NCI-H82 (cell line): Measurements from ENCODE around the gene PSMC4.

Experiments
- DNase-seq: peaks from one replicate; lab custom pipeline; 2025; lab: John Stamatoyannopoulos, UW

The PSMC4 gene

DNA sequence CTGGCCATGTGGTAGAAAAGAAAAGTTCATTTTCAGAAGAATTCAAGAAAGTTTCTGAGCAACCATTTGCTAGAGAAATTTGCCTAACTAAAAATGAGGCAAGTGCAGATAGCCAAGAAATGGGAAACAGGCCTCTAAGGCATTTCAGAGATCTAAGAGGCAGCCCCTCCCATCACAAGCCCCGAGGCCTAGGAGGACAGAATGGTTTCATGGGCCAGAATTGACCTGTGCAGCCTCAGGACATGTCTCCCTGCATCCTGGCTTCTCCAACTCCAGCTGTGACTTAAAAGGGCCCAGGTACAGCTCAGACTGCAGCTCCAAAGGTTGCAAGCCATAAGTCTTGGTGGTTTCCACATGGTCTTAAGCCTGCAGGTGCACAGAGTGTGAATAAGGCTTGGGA, 22.6 kb downstream of the PSMC4 start:
- DNase-seq = no peak

GRCh38 chr19:39994361-39994760, 23.4 kb downstream of the PSMC4 start:
- no peak for DNase-seq

DNA sequence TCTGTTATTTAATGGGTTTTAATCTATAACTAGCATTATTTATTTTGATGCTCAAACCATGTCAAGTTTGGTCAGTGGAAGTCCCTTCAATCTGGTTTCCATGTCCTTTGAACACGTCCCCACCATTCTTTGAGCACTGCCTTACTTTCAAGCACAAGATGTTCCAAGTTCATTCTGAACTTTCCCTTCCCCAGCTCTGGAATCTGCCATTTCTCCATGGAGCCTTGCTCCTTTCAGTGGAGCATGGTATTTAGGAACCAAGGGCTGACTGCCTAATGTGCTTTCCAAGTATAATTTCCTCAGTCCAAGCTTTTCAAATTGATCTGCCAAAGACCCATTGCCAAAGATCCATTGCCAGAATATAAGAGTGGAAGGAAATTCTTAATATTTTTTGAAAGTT, 24.8 kb downstream of the PSMC4 start:
- no peak for DNase-seq

- peak; percentile 62 for DNase-seq
Observed at GRCh38 chr19:39996218-39996810, 25.3 kb downstream of the PSMC4 start.

DNA sequence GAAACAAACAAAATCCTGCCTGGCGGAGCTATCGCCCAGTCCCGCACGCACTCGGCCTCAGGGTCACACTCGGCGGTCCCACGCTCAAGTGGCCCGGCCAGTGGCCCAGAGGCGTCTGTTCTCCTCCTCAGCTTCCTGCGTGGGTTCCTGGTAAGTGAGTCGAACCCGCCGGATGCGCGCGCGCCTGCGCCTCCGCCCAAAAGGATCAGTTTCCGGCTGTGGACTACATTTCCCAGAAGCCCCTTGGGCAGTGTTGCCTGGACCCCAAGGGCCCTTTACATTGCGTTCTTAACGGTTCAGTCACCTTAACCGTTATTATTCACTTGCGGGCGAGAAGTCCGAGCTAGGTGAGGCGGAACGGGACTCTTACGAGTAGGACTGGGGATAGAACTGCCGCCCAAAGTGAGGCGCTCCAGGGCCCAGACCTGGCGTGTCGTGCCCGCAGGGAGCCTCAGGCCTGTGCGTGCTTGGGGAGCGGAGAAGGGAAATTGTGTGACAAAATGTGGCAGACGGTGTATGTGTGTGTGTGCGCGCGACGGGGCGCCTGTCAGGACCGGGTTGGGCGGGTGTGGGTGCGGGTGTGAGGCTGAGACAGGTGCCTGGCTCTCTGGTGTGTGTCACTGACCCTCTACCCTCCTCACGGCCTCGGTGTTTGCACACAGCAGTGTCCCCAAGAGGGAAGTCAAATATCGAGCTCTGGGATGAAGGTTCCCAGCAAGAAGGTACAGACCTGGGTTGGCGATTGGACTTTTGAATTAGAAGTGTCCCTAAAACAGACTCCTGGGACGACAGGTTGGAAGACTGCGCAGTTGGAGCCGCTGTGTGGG, 26.1 kb downstream of the PSMC4 start, which contains the start of gene ZNF546:
Gene ZNF546, plus strand, starts transcription at position 250 of the 827 bp plus-strand sequence. CDS start 1,267 bp downstream, outside the sequence.
- DNase-seq = peak; percentile 92

- no peak for DNase-seq
Observed at GRCh38 chr19:39997638-39998216, 26.8 kb downstream of the PSMC4 start.

DNA sequence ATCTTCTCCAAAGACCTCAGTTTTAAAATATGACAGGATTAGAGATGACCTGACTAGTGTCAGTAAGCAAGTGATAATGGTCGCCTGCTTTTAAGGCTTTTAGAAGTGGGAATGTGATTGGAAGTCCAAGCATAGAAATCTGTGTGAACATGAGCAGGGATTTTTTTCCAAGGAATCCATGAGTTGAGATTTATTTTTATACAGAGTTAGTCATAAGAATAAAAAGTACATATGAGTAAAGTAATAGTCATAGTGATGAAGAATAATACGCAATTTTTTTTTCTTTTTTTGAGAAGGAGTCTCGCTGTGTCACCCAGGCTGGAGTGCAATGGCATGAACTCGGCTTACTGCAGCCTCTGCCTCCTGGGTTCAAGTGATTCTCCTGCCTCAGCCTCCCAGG, 27.5 kb downstream of the PSMC4 start:
- DNase-seq = no peak

DNA sequence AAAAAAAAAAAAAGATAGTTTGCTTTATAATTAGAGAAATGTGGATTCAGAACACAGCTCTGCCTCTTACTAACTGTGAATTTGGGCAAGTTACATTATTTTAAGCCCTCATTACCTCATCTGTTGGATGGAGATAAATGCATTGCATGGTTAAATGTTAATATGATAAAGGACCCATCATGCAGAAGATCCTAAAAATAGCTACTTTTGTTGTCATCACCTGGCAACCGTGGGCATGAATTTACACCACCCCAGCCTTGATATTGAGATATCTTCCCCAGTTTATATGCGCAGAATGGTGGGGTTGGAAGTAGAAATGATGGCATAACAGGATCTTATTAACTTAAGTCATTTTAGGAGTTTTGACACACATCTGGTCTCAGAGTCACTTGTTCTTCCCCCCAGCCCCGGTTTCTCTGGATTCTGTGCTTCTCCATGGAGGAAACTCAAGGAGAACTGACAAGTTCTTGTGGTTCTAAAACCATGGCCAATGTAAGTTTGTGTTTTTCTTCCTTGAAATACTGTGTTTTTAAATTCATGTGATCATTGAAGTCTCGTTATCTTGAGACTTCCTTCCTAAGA, 34.8 kb downstream of the PSMC4 start:
- DNase-seq = no peak

GRCh38 chr19:40006273-40006691, 35.3 kb downstream of the PSMC4 start:
- DNase-seq = no peak

DNA sequence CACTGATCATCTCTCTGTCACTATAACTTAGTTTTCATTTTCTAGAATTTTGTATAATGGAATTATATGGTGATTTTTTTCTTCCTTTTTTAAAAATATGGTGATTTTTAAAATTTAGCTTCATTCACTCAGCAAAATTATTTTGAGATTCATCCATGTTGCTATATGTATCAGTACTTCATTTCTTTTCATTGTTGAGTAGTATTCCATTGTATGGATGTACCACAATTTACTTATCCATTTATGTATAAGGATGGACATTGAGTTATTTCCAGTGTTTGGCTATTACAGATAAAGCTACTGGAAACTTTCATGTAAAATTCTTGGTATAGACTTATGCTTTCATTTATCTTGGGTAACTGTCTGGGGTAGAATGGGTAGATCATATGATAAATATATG, 38.7 kb downstream of the PSMC4 start:
- DNase-seq = no peak

- no peak for DNase-seq
Observed at GRCh38 chr19:40013991-40014390, 43.0 kb downstream of the PSMC4 start.

DNA sequence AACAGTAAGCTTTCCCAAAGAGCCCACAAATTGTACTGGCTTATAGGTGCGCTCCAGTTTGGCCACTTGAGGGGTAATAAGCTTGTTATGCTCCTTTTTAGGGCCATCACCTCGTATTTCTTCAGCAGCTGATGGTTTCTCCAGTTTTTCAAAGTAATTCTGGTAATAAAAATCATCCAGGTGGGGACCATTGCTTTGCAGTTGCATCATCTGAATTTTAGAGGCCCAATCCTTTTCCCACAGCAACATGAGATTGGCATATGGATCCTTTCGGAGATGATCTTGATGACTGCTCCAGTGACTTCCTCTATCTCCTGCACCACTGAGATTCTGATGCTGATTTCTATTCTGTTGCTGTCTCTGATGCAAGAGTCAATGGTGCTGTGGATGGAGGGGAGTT, 53.0 kb downstream of the PSMC4 start:
- DNase-seq = no peak

DNA sequence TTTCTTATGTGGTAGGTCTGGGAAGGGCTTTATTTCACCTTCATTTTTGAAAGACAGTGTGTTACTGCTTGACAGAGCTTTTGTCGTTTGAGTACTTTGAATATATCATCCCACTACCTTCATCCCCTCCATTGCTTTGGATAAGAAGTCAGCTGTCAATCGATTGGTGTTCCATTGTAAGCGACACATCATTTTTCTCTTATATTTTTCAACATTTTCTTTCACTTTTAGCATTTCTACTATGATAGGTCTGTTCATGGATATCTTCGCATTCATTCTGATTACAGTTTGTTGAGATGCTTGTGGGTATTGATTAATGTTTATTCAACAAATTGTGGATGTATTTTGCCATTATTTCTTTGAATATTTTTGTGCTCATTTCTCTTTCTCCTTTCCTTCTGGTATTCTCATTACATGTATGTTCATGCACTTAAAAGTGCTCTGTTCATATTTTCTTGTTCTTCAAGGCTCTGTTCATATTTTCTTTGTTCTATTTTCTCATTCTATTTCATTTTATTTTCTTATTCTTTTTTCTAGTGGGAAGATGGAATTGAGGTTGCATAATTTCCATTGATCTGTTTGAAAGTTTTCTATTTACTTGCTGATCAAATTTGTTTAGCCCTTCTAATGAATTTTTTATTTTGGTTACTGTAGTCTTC, 55.1 kb downstream of the PSMC4 start:
- DNase-seq = no peak

DNA sequence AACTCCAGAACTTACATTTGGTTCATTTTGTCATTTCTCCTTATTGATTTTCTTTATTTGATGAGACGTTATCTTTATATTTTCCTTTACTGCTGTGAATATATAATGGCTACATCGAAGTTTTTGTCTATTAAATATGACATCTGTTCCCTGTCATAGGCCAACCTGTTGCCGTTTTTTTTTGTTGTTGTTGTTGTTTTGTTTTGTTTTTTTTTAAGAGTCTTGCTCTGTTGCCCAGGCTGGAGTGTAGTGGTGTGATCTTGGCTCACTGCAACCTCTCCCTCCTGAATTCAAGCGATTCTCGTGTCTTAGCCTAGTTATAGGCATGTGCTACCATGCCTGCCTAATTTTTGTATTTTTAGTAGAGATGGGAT, 55.6 kb downstream of the PSMC4 start:
- no peak for DNase-seq
